Thyroid gland (tissue), 4 donors: ENCODE measurements around the gene GRB2.

ENCODE experiments used
- CTCF ChIP-seq, 6 experiments: fragments of 200-600 bp in 3 of 6; fragments of 450-650 bp in 3 of 6; sonication (generic) in 3 of 6; IDR thresholded peaks; one replicate each; pipeline ENCODE4 v1.5.1; 2016 to 2019; ENCODE audit warnings: antibody characterized with exemption in 6 of 6, mild to moderate bottlenecking in 2 of 6, inconsistent platforms in 1 of 6, moderate library complexity in 1 of 6
- POLR2A ChIP-seq, 2 donors: fragments of 450-650 bp; IDR thresholded peaks; one replicate each; pipeline ENCODE4 v1.6.1; 2017; ENCODE audit warnings: antibody characterized with exemption in 2 of 2, mild to moderate bottlenecking in 2 of 2, moderate library complexity in 1 of 2

- TF ChIP-seq CTCF (IDR thresholded peaks at IDR 0.05) (no peak), POLR2A (IDR thresholded peaks at IDR 0.05) (no peak)
Measured at GRCh38 chr17:75277664-75278071, 127.8 kb downstream of the GRB2 start.
